H1 (cell line): ENCODE measurements around the gene LRP1. TPM values are rescaled to one million over a fixed set of nuclear protein-coding genes. Genes with fewer than 3 reads are reported as not detected.

Experiments used
- BCL11A ChIP-seq, 2 experiments: IDR thresholded peaks; one replicate each; pipeline ENCODE4 v1.6.1; 2011; ENCODE audit warnings: low read depth in 2 of 2, low read length in 2 of 2, mild to moderate bottlenecking in 2 of 2
- CHD1 ChIP-seq: IDR thresholded peaks from 2 replicates; pipeline ENCODE4 v1.6.1; 2012; ENCODE audit warnings: low read depth, low read length, improper control_type of control experiment
- HDAC2 ChIP-seq, 2 experiments: fragments of 300-600 bp in 1 of 2; sonication (generic) in 1 of 2; IDR thresholded peaks; 2 replicates each; pipeline ENCODE4 v1.6.1; 2011 to 2012; ENCODE audit warnings: low read depth in 2 of 2, low read length in 2 of 2, mild to moderate bottlenecking in 2 of 2, moderate library complexity in 2 of 2, borderline replicate concordance in 1 of 2, inconsistent platforms in 1 of 2
- HDAC6 ChIP-seq: IDR thresholded peaks from one replicate; pipeline ENCODE4 v1.7.1; 2012; ENCODE audit warnings: low read depth, mild to moderate bottlenecking, inconsistent platforms, low read length, moderate library complexity
- RAD21 ChIP-seq, 2 experiments: IDR thresholded peaks in 1 of 2; conservative IDR thresholded peaks in 1 of 2; 2 replicates each; pipeline ENCODE4 v1.6.1; 2011; ENCODE audit warnings: low read depth in 2 of 2, low read length in 2 of 2, improper control_type of control experiment in 1 of 2, inconsistent platforms in 1 of 2, mild to moderate bottlenecking in 1 of 2, moderate library complexity in 1 of 2
- RXRA ChIP-seq: IDR thresholded peaks from 2 replicates; pipeline ENCODE4 v1.6.1; 2011; ENCODE audit warnings: low read depth, mild to moderate bottlenecking, low read length, moderate library complexity; ENCODE audit not compliant: insufficient read depth
- ZNF274 ChIP-seq: IDR thresholded peaks from 2 replicates; pipeline ENCODE4 v1.7.0; 2012; ENCODE audit warnings: low read length, borderline replicate concordance; ENCODE audit errors: extremely low read depth
- polyA plus RNA-seq, 7 experiments: library from polyadenylated mRNA; depleted of rRNA in 3 of 7; stranded (reverse) in 5 of 7; unstranded in 2 of 7; fragments of >200 nt in 5 of 7; fragments of 200-250 nt in 2 of 7; gene quantifications; 1 replicate in 5 of 7; 2 replicates in 1 of 7; 4 replicates in 1 of 7; pipeline versions ENCODE4 v1.2.1 to v1.2.3, GENCODE V29; 2011 to 2013; ENCODE audit warnings: missing spikeins in 2 of 7, mixed read lengths in 2 of 7
- total RNA-seq: library from RNA; stranded (reverse); fragmentation: NEBNext Ultra II Directional; extraction: Animal tissue kit (Norgen Biotek cat#: 25700); gene quantifications from 2 replicates; pipeline ENCODE4 v1.2.1, GENCODE V29; 2021

The LRP1 gene
- total and polyA plus RNA-seq, 2 of the 8 experiments (the other 6 are each of a cell fraction or from before 2014, with no cell fraction given): 35.3 to 92.5 TPM

DNA sequence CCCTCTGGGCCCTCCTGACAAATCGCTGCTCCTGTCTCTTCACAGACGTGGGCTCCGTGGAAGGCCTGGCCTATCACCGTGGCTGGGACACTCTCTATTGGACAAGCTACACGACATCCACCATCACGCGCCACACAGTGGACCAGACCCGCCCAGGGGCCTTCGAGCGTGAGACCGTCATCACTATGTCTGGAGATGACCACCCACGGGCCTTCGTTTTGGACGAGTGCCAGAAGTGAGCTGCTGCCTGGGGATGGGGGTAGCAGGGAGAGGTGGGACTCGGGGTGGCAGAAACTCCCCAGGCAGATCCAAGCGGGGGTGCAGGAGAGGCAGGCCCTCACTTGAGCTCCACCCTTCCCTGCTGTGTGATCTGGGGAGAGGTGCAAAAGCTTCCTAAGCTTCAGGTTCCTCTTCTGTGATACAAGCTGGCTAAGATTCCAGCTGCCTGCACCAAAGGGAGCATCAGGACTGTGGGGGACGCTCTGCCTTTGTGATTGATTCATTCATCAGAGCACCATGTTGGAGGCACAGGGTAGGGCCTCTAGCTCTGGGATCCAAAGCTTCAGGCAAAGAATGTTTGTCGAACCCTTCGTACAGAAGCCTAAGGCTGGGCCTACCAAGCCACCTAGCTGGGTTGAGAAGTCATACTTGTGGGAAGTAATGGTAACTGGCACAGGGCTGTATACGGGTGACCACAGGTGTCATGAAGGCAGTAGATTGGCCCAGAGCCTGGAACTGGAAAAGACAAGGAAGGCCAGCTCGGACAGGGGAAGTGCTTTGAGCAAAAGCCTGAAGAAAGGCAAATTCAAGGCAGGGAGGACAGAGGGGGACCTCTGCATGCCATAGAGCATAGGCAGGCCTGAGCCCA lies 59.2 kb downstream of the LRP1 start (continued):
- no peak for TF ChIP-seq HDAC2 (IDR thresholded peaks at IDR 0.05; ENCODE audit: borderline replicate concordance in 1 of 2, low read depth in 2 of 2, low read length in 2 of 2)
- TF ChIP-seq HDAC6: no peak
- no peak for TF ChIP-seq BCL11A (IDR thresholded peaks at IDR 0.05; ENCODE audit: low read depth in 2 of 2, low read length in 2 of 2)
- TF ChIP-seq ZNF274: no peak
- TF ChIP-seq CHD1: no peak
- TF ChIP-seq RAD21 (IDR thresholded peaks at IDR 0.05 in 1 of 2, conservative IDR thresholded peaks at IDR 0.05 in 1 of 2; ENCODE audit: low read depth in 2 of 2, low read length in 2 of 2): no peak
- no peak for TF ChIP-seq RXRA
